ENCODE data around the gene CARD8. TPM values are rescaled to one million over a fixed set of nuclear protein-coding genes. Genes with fewer than 3 reads are reported as not detected.

CARD8 gene
- total and polyA plus RNA-seq, 2 of the 8 experiments (the other 6 are each of a cell fraction or from before 2014, with no cell fraction given) = 8.9 to 24.4 TPM

DNA sequence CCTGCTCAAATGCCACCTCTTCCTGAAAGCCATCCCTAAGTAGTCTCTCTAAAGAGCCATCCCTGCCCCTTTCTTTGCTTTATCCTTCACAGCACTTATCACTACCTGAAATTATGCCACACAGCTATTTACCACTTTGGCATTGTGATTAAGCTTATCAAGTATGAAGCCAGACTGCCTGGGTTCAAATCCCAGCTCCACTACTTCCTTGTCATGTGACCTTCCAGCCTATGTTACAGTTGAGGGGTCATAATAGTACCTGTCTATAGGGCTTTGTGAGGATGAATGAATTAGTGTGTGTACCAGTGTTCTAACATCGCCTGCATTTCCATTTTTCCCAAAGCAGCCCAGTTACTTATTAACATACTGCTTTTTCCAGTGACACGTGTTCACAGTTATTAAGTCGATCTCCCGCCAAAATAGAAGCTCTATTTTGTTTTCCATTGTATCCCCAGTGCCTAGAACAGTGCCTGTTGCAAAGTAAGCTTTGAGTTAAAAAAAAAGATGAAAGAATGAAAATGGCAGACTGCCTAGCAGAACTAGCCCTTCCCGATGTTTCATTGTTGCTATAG lies 52.4 kb downstream of the CARD8 start:
- Histone ChIP-seq H3K36me3 (ENCODE audit: control insufficient read depth in 2 of 4, insufficient read depth in 4 of 4, low read length in 3 of 4) (no peaks in the 10 kb centered on the region), H4K91ac (replicated peaks; ENCODE audit: insufficient read length, low read length) (peak overlapping the region; percentile 31), H3K4ac (replicated peaks; ENCODE audit: insufficient read length, low read depth, low read length) (no peak overlapping the region), H2BK12ac (ENCODE audit: low read depth, low read length) (no peak overlapping the region), H2BK20ac (ENCODE audit: low read length) (no peak overlapping the region), H3K9ac (replicated peaks in 1 of 4; ENCODE audit: extremely low read depth in 1 of 4, low read depth in 3 of 4, low read length in 3 of 4) (peak overlapping the region in 3 of 4 experiments; percentile 4 to 52 (median 25); a peak in 3 of 7 replicates), H2BK15ac (ENCODE audit: low read length) (no peak overlapping the region), H2BK5ac (ENCODE audit: low read depth, low read length) (0 out of 2 replicates have a peak overlapping the region, but pooled peaks have one; percentile 11), H2AK5ac (ENCODE audit: low read depth, low read length) (no peak overlapping the region), H3K27me3 (replicated peaks in 1 of 4; ENCODE audit: control insufficient read depth in 3 of 4, extremely low read depth in 1 of 4, insufficient read depth in 3 of 4, low read length in 3 of 4) (no peaks in the 10 kb centered on the region; a peak in 1 of 7 replicates), H4K8ac (ENCODE audit: extremely low read depth, insufficient read depth, low read length) (no peak overlapping the region), H3K23ac (ENCODE audit: insufficient read length) (no peak overlapping the region), H4K5ac (ENCODE audit: insufficient read length, low read depth, low read length) (peak overlapping the region; percentile 32), H3K79me1 (ENCODE audit: low read depth, low read length) (no peaks in the 10 kb centered on the region; the same call in none of the 2 replicates), H3K56ac (replicated peaks; ENCODE audit: insufficient read length, low read depth, low read length) (no peak overlapping the region), H2AFZ (ENCODE audit: low read length) (peak overlapping the region; percentile 90), H3K23me2 (ENCODE audit: low read depth, low read length) (peaks cover 3% of the 10 kb centered on the region), H3K4me2 (ENCODE audit: insufficient read depth in 1 of 2, low read depth in 2 of 2, low read length in 2 of 2) (peak overlapping the region; percentile 78 to 86), H3K9me3 (ENCODE audit: insufficient read depth in 2 of 2, low read depth in 1 of 2, low read length in 1 of 2) (no peaks in the 10 kb centered on the region), H3K79me2 (ENCODE audit: control insufficient read depth in 1 of 2, insufficient read depth in 2 of 2, low read length in 2 of 2) (no peaks in the 10 kb centered on the region), H2BK120ac (replicated peaks; ENCODE audit: low read depth, low read length) (peak overlapping the region; percentile 4), H3K14ac (ENCODE audit: insufficient read length) (no peak overlapping the region), H3K4me3 (ENCODE audit: extremely low read depth in 1 of 4, insufficient read depth in 2 of 4, low read depth in 3 of 4, low read length in 4 of 4) (peak overlapping the region; percentile 20 to 68 (median 46)), H3K27ac (ENCODE audit: low read depth, low read length) (peak overlapping the region; percentile 81), H4K20me1 (replicated peaks in 1 of 2; ENCODE audit: control insufficient read depth in 1 of 2, insufficient read depth in 2 of 2, low read length in 2 of 2) (no peaks in the 10 kb centered on the region), H3K18ac (ENCODE audit: extremely low read depth, low read length) (no peak overlapping the region), H3K4me1 (replicated peaks in 1 of 4; ENCODE audit: control insufficient read depth in 3 of 4, insufficient read depth in 4 of 4, low read length in 3 of 4) (peaks cover 0 to 7% (median 1%) of the 10 kb centered on the region in 4 experiments; a peak in 2 of 7 replicates)
- FAIRE-seq (no peak), DNase-seq (ENCODE audit: low read depth in 1 of 2, low spot score in 2 of 2) (no peak)
- ChIA-PET CTCF (ENCODE audit: partially characterized antibody) (interaction anchor here (0.6 to 9.4 kb wide), 12 partner anchors 9 to 241 kb away, joined by 3 to 68 read pairs (median 6); no protein-coding TSS in a partner anchor), POLR2A (ENCODE audit: partially characterized antibody) (interaction anchor here (0.6 to 2.2 kb wide), 12 partner anchors 9 to 272 kb away, joined by 3 to 14 read pairs (median 3); partner anchors contain the start of gene CARD8)
- WGBS, 2 experiments (ENCODE audit: extremely low coverage in 1 of 2, insufficient coverage in 1 of 2, insufficient read length in 1 of 2, insufficient replicate concordance in 2 of 2, low coverage in 1 of 2, low lambda C conversion rate in 2 of 2, missing lambda C conversion rate in 1 of 2) = 10% methylated on average over 5 of the region's 5 CpGs; no CpG with 5 or more reads in 1 of the 2 experiments
- TF ChIP-seq, protein P1, sequence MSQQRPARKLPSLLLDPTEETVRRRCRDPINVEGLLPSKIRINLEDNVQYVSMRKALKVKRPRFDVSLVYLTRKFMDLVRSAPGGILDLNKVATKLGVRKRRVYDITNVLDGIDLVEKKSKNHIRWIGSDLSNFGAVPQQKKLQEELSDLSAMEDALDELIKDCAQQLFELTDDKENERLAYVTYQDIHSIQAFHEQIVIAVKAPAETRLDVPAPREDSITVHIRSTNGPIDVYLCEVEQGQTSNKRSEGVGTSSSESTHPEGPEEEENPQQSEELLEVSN (IDR thresholded peaks at IDR 0.05) = no peak
- TF ChIP-seq YY1 (IDR thresholded peaks at IDR 0.05; ENCODE audit: low read depth, low read length) = peak; percentile 85
- peak; percentile 10 for TF ChIP-seq SAP30 (IDR thresholded peaks at IDR 0.05; ENCODE audit: insufficient read depth, insufficient replicate concordance, low read length)
- peak; percentile 24 for TF ChIP-seq KDM4A (IDR thresholded peaks at IDR 0.05; ENCODE audit: low read depth, low read length, severe bottlenecking)
- TF ChIP-seq, protein P2, sequence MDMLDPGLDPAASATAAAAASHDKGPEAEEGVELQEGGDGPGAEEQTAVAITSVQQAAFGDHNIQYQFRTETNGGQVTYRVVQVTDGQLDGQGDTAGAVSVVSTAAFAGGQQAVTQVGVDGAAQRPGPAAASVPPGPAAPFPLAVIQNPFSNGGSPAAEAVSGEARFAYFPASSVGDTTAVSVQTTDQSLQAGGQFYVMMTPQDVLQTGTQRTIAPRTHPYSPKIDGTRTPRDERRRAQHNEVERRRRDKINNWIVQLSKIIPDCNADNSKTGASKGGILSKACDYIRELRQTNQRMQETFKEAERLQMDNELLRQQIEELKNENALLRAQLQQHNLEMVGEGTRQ (IDR thresholded peaks at IDR 0.05; ENCODE audit: low read length) = peak; percentile 45
- TF ChIP-seq TBP (IDR thresholded peaks at IDR 0.05; ENCODE audit: low read depth, low read length) = peak; percentile 65
- TF ChIP-seq NRF1 (IDR thresholded peaks at IDR 0.05; ENCODE audit: low read depth, low read length) = no peak

Measured in H1 (cell line).